Measurements from ENCODE around the gene CFAP77.

The CFAP77 gene

GRCh38 chr9:132615774-132616173, 205.8 kb downstream of the CFAP77 start:
- no peak for TF ChIP-seq CTCF (IDR thresholded peaks at IDR 0.05; ENCODE audit: low read depth, low read length)
- no peak overlapping the region for H3K4me3 ChIP-seq (replicated peaks in 1 of 2; ENCODE audit: low read depth in 2 of 2, low read length in 2 of 2)
- DNase-seq (ENCODE audit: low read depth in 2 of 2), result no peak

GRCh38 chr9:132616725-132617124, 206.7 kb downstream of the CFAP77 start:
- TF ChIP-seq CTCF (IDR thresholded peaks at IDR 0.05; ENCODE audit: low read depth, low read length), result no peak
- no peak overlapping the region for H3K4me3 ChIP-seq (replicated peaks in 1 of 2; ENCODE audit: low read depth in 2 of 2, low read length in 2 of 2)
- no peak for DNase-seq (ENCODE audit: low read depth in 2 of 2)

- TF ChIP-seq CTCF (IDR thresholded peaks at IDR 0.05; ENCODE audit: low read depth, low read length), result no peak
- DNase-seq (ENCODE audit: low read depth in 2 of 2), result peak; percentile 50
- H3K4me3 ChIP-seq (replicated peaks in 1 of 2; ENCODE audit: low read depth in 2 of 2, low read length in 2 of 2), result no peak overlapping the region
Observed at GRCh38 chr9:132622159-132622558, 212.1 kb downstream of the CFAP77 start.

Data from cardiac fibroblast (primary cell).